OCI-LY3 (cell line): ENCODE results near the gene PPDPF.

ENCODE experiments used
- H2AFZ ChIP-seq: fragments of 200-600, 300-600 bp; shearing (Covaris generic); 2 replicates; pipeline ENCODE4 v1.6.0; 2014; ENCODE audit warnings: antibody characterized with exemption, low read depth, low read length
- H3K27ac ChIP-seq: fragments of 200-600, 300-600 bp; sonication (generic); 2 replicates; pipeline ENCODE4 v1.5.1; 2014; ENCODE audit warnings: mild to moderate bottlenecking, low read length, moderate library complexity, mixed read lengths
- H3K27me3 ChIP-seq: fragments of 200-600, 300-600 bp; sonication (generic); 2 replicates; pipeline ENCODE4 v1.6.1; 2014; ENCODE audit warnings: low read depth, low read length, mixed read lengths
- H3K36me3 ChIP-seq: fragments of 200-600, 300-600 bp; sonication (generic); replicated peaks from 2 replicates; pipeline ENCODE3; 2014; ENCODE audit warnings: low read depth, low read length, mixed read lengths
- H3K4me1 ChIP-seq: fragments of 300-600, 200-600 bp; sonication (generic); 2 replicates; pipeline ENCODE4 v1.6.1; 2014; ENCODE audit warnings: low read length, mixed read lengths
- H3K4me2 ChIP-seq: fragments of 200-600, 300-600 bp; sonication (generic); 2 replicates; pipeline ENCODE4 v1.6.1; 2014; ENCODE audit warnings: low read length, mixed read lengths
- H3K4me3 ChIP-seq: fragments of 300-600, 200-600 bp; sonication (generic); 2 replicates; pipeline ENCODE4 v1.5.1; 2014; ENCODE audit warnings: antibody characterized with exemption, mild to moderate bottlenecking, low read length, moderate library complexity
- H3K79me2 ChIP-seq: fragments of 300-600, 200-600 bp; shearing (Covaris generic); 2 replicates; pipeline ENCODE4 v1.6.1; 2014; ENCODE audit warnings: mild to moderate bottlenecking, low read length, mixed read lengths
- H3K9ac ChIP-seq: fragments of 300-600, 200-600 bp; shearing (Covaris generic); 2 replicates; pipeline ENCODE4 v1.6.0; 2014; ENCODE audit warnings: mild to moderate bottlenecking, low read length, moderate library complexity
- H3K9me3 ChIP-seq: fragments of 200-600, 300-600 bp; shearing (Covaris generic); 2 replicates; pipeline ENCODE4 v1.6.1; 2014; ENCODE audit warnings: low read length, mixed read lengths; ENCODE audit not compliant: insufficient read depth
- H4K20me1 ChIP-seq: fragments of 200-600, 300-600 bp; sonication (generic); 2 replicates; pipeline ENCODE4 v1.6.1; 2016; ENCODE audit warnings: low read length, mixed read lengths; ENCODE audit not compliant: insufficient read depth
- CTCF ChIP-seq: fragments of 200-600, 300-600 bp; sonication (generic); IDR thresholded peaks from 2 replicates; pipeline ENCODE4 v1.5.1; 2014; ENCODE audit warnings: antibody characterized with exemption, low read length, low read depth
- EZH2phosphoT487 ChIP-seq: fragments of 200-600 bp; shearing (Covaris generic); IDR thresholded peaks from 2 replicates; pipeline ENCODE4 v1.6.1; 2018; ENCODE audit warnings: antibody characterized with exemption, mixed run types, low read depth

The PPDPF gene

GRCh38 chr20:63534427-63534830, 13.9 kb downstream of the PPDPF start:
- Histone ChIP-seq H2AFZ (no peak overlapping the region), H3K36me3 (no peaks in the 10 kb centered on the region), H3K79me2 (no peaks in the 10 kb centered on the region), H3K4me1 (peaks cover 17% of the 10 kb centered on the region), H3K27me3 (peaks cover 5% of the 10 kb centered on the region), H3K9me3 (no peaks in the 10 kb centered on the region), H4K20me1 (no peaks in the 10 kb centered on the region), H3K4me3 (no peak overlapping the region), H3K9ac (no peak overlapping the region), H3K27ac (no peak overlapping the region), H3K4me2 (no peak overlapping the region)
- no peak for TF ChIP-seq CTCF
- no peak for TF ChIP-seq EZH2phosphoT487

GRCh38 chr20:63534831-63535651, 14.5 kb downstream of the PPDPF start:
- Histone ChIP-seq H4K20me1 (no peaks in the 10 kb centered on the region), H3K9ac (no peak overlapping the region), H3K4me3 (no peak overlapping the region), H3K4me1 (peaks cover 17% of the 10 kb centered on the region), H3K36me3 (no peaks in the 10 kb centered on the region), H3K4me2 (no peak overlapping the region), H2AFZ (no peak overlapping the region), H3K27me3 (peaks cover 5% of the 10 kb centered on the region; the same call in 1 of the 2 replicates), H3K9me3 (no peaks in the 10 kb centered on the region), H3K27ac (no peak overlapping the region), H3K79me2 (no peaks in the 10 kb centered on the region)
- no peak for TF ChIP-seq EZH2phosphoT487
- no peak for TF ChIP-seq CTCF

GRCh38 chr20:63536241-63536977, 15.8 kb downstream of the PPDPF start:
- Histone ChIP-seq H3K27ac (no peak overlapping the region), H3K4me2 (peak overlapping the region; percentile 90), H3K4me1 (peaks cover 17% of the 10 kb centered on the region), H3K9ac (peak overlapping the region; percentile 81; the same call in 1 of the 2 replicates), H3K4me3 (peak overlapping the region; percentile 84), H2AFZ (no peak overlapping the region), H3K9me3 (no peaks in the 10 kb centered on the region), H3K79me2 (no peaks in the 10 kb centered on the region), H3K36me3 (no peaks in the 10 kb centered on the region), H4K20me1 (no peaks in the 10 kb centered on the region), H3K27me3 (peaks cover 5% of the 10 kb centered on the region; the same call in 1 of the 2 replicates)
- TF ChIP-seq CTCF (no peak), EZH2phosphoT487 (no peak)

GRCh38 chr20:63536997-63537524, 16.5 kb downstream of the PPDPF start, which contains the start of gene PTK6:
TSS of gene PTK6 (minus strand) at chr20:63537376. CDS start at chr20:63537314, 62 bp downstream.
- Histone ChIP-seq H3K9me3 (no peaks in the 10 kb centered on the region), H2AFZ (peak within 1 kb of the TSS; percentile 37; the same call in 1 of the 2 replicates), H3K27me3 (peaks cover 2% of the 10 kb centered on the region; the same call in 1 of the 2 replicates), H3K27ac (peak within 1 kb of the TSS; percentile 75), H3K9ac (peak within 1 kb of the TSS; percentile 81), H3K79me2 (no peaks in the 10 kb centered on the region), H3K4me2 (peak within 1 kb of the TSS; percentile 90), H4K20me1 (no peaks in the 10 kb centered on the region), H3K4me1 (peaks cover 18% of the 10 kb centered on the region), H3K4me3 (peak within 1 kb of the TSS; percentile 84), H3K36me3 (no peaks in the 10 kb centered on the region)
- no peak for TF ChIP-seq EZH2phosphoT487
- no peak for TF ChIP-seq CTCF
